Activated T-helper 17 cell treated with anti-CD3 and anti-CD28 coated beads, Interleukin-2, amount 50 U/mL, for 72 hours (primary cell): ENCODE measurements around the gene GABBR1. TPM values are rescaled to one million over a fixed set of nuclear protein-coding genes. Genes with fewer than 3 reads are reported as not detected.
"Not testable (repeated sequence)": the region's sequence is repeated elsewhere in the genome, so short reads cannot be mapped to it uniquely, and the experiment has no call there.

Experiments
- ATAC-seq: fragments of 150-1000 bp; cut with Tn5 transposase; replicated peaks from 2 replicates; pipeline ENCODE4 v1.10.0; 2021; ENCODE audit warnings: mild to moderate bottlenecking, moderate library complexity
- H3K27ac Mint-ChIP-seq: one replicate; pipeline ENCODE4 v1.8.0; 2022; ENCODE audit warnings: mixed read lengths
- H3K27me3 Mint-ChIP-seq: one replicate; pipeline ENCODE4 v1.8.0; 2022; ENCODE audit warnings: mixed read lengths
- H3K36me3 Mint-ChIP-seq: one replicate; pipeline ENCODE4 v1.8.0; 2022; ENCODE audit warnings: low read depth, mild to moderate bottlenecking, mixed read lengths
- H3K4me1 Mint-ChIP-seq: one replicate; pipeline ENCODE4 v1.8.0; 2022; ENCODE audit warnings: mixed read lengths
- H3K4me3 Mint-ChIP-seq: one replicate; pipeline ENCODE4 v1.8.0; 2022; ENCODE audit warnings: mild to moderate bottlenecking, mixed read lengths
- H3K9me3 Mint-ChIP-seq: one replicate; pipeline ENCODE4 v1.8.0; 2022; ENCODE audit warnings: mixed read lengths
- total RNA-seq, 2 donors: library from RNA; stranded (reverse); gene quantifications; one replicate each; pipeline ENCODE4 v1.2.3, GENCODE V29; 2022

GABBR1 gene
- total RNA-seq, 2 donors from 2014 or later, result 19.3 to 46.1 TPM

- Mint-ChIP-seq H3K27me3 (peaks cover 25% of the 10 kb centered on the region), H3K9me3 (no peaks in the 10 kb centered on the region), H3K4me1 (peaks cover 5% of the 10 kb centered on the region), H3K36me3 (no peaks in the 10 kb centered on the region), H3K27ac (no peak overlapping the region), H3K4me3 (no peak overlapping the region)
- no peak for ATAC-seq
Observed at GRCh38 chr6:29665942-29666825, 33.2 kb upstream of the GABBR1 start.

- Mint-ChIP-seq H3K27ac (no peak overlapping the region), H3K9me3 (no peaks in the 10 kb centered on the region), H3K4me1 (peaks cover 5% of the 10 kb centered on the region), H3K36me3 (no peaks in the 10 kb centered on the region), H3K27me3 (peaks cover 28% of the 10 kb centered on the region), H3K4me3 (no peak overlapping the region)
- ATAC-seq, result no peak
Observed at GRCh38 chr6:29663300-29664042, 30.5 kb upstream of the GABBR1 start.

GRCh38 chr6:29661502-29662141 lies 28.6 kb upstream of the GABBR1 start:
- peaks cover 26% of the 10 kb centered on the region for H3K27me3 Mint-ChIP-seq

GRCh38 chr6:29661071-29661470 lies 28.1 kb upstream of the GABBR1 start:
- H3K4me3 Mint-ChIP-seq, result no peak overlapping the region

More at GRCh38 chr6:29661502-29662141, 28.6 kb upstream of the GABBR1 start:
- not testable (repeated sequence) for H3K9me3 Mint-ChIP-seq, H3K4me3 Mint-ChIP-seq, H3K36me3 Mint-ChIP-seq, H3K27ac Mint-ChIP-seq, H3K4me1 Mint-ChIP-seq, ATAC-seq

GRCh38 chr6:29656798-29657197 lies 23.8 kb upstream of the GABBR1 start, which contains the start of gene MOG:
Gene MOG (plus strand): TSS chr6:29657092. CDS start chr6:29657210, 118 bp downstream.
- ATAC-seq, result no peak
- H3K4me3 Mint-ChIP-seq, result no peak within 1 kb of the TSS
- no peaks in the 10 kb centered on the region for H3K9me3 Mint-ChIP-seq
- H3K27me3 Mint-ChIP-seq, result peaks cover 20% of the 10 kb centered on the region
- no peaks in the 10 kb centered on the region for H3K4me1 Mint-ChIP-seq
- no peaks in the 10 kb centered on the region for H3K36me3 Mint-ChIP-seq
- no peak within 1 kb of the TSS for H3K27ac Mint-ChIP-seq

More at GRCh38 chr6:29661071-29661470, 28.1 kb upstream of the GABBR1 start:
- no peak for ATAC-seq
- Mint-ChIP-seq H3K36me3 (no peaks in the 10 kb centered on the region), H3K27me3 (peaks cover 29% of the 10 kb centered on the region), H3K27ac (no peak overlapping the region), H3K4me1 (no peaks in the 10 kb centered on the region), H3K9me3 (no peaks in the 10 kb centered on the region)

GRCh38 chr6:29656157-29656556 lies 23.2 kb upstream of the GABBR1 start:
- no peak for ATAC-seq
- Mint-ChIP-seq H3K36me3 (no peaks in the 10 kb centered on the region), H3K4me3 (no peak overlapping the region), H3K27ac (no peak overlapping the region), H3K9me3 (no peaks in the 10 kb centered on the region), H3K4me1 (peaks cover 5% of the 10 kb centered on the region), H3K27me3 (peaks cover 17% of the 10 kb centered on the region)

GRCh38 chr6:29655658-29656057 lies 22.7 kb upstream of the GABBR1 start:
- no peaks in the 10 kb centered on the region for H3K36me3 Mint-ChIP-seq
- no peak overlapping the region for H3K27ac Mint-ChIP-seq
- no peaks in the 10 kb centered on the region for H3K9me3 Mint-ChIP-seq

GRCh38 chr6:29653452-29654038 lies 20.6 kb upstream of the GABBR1 start:
- Mint-ChIP-seq H3K27me3 (peaks cover 10% of the 10 kb centered on the region), H3K27ac (no peak overlapping the region), H3K36me3 (peaks cover 6% of the 10 kb centered on the region), H3K9me3 (no peaks in the 10 kb centered on the region), H3K4me3 (no peak overlapping the region), H3K4me1 (peaks cover 11% of the 10 kb centered on the region)
- no peak for ATAC-seq

More at GRCh38 chr6:29655658-29656057, 22.7 kb upstream of the GABBR1 start:
- Mint-ChIP-seq H3K4me1 (peaks cover 5% of the 10 kb centered on the region), H3K27me3 (peaks cover 14% of the 10 kb centered on the region), H3K4me3 (no peak overlapping the region)
- ATAC-seq, result no peak

- H3K9me3 Mint-ChIP-seq, result no peaks in the 10 kb centered on the region
- H3K4me3 Mint-ChIP-seq, result no peak overlapping the region
- no peak for ATAC-seq
- peaks cover 3% of the 10 kb centered on the region for H3K27me3 Mint-ChIP-seq
- peaks cover 6% of the 10 kb centered on the region for H3K36me3 Mint-ChIP-seq
- no peak overlapping the region for H3K27ac Mint-ChIP-seq
- peaks cover 11% of the 10 kb centered on the region for H3K4me1 Mint-ChIP-seq
Observed at GRCh38 chr6:29652198-29652584, 19.2 kb upstream of the GABBR1 start.

GRCh38 chr6:29651413-29652197 lies 18.6 kb upstream of the GABBR1 start:
- Mint-ChIP-seq H3K9me3 (no peaks in the 10 kb centered on the region), H3K4me3 (no peak overlapping the region), H3K4me1 (peaks cover 11% of the 10 kb centered on the region), H3K27ac (no peak overlapping the region), H3K27me3 (peaks cover 3% of the 10 kb centered on the region), H3K36me3 (peaks cover 6% of the 10 kb centered on the region)
- no peak for ATAC-seq

GRCh38 chr6:29649701-29650673 lies 17.0 kb upstream of the GABBR1 start:
- Mint-ChIP-seq H3K4me1 (peaks cover 11% of the 10 kb centered on the region), H3K36me3 (peaks cover 6% of the 10 kb centered on the region), H3K27ac (peak overlapping the region; percentile 95), H3K27me3 (no peaks in the 10 kb centered on the region), H3K4me3 (peak overlapping the region; percentile 92), H3K9me3 (no peaks in the 10 kb centered on the region)
- ATAC-seq, result peak; percentile 97

- Mint-ChIP-seq H3K36me3 (peaks cover 6% of the 10 kb centered on the region), H3K27ac (no peak overlapping the region), H3K4me1 (peaks cover 11% of the 10 kb centered on the region), H3K27me3 (no peaks in the 10 kb centered on the region), H3K4me3 (no peak overlapping the region), H3K9me3 (no peaks in the 10 kb centered on the region)
- ATAC-seq, result no peak
Observed at GRCh38 chr6:29647927-29648642, 15.1 kb upstream of the GABBR1 start.
